ENCODE results near the gene ACYP2. TPM values are rescaled to one million over a fixed set of nuclear protein-coding genes. Genes with fewer than 3 reads are reported as not detected.

ACYP2 gene
- total RNA-seq, 1 donor from 2014 or later, result 11.8 TPM

- no peak for DNase-seq (ENCODE audit: low spot score in 2 of 2, unreplicated experiment in 2 of 2)
- peaks cover 8% of the 10 kb centered on the region for H3K9me3 Mint-ChIP-seq
- no peak for TF ChIP-seq CTCF (IDR thresholded peaks at IDR 0.05; ENCODE audit: unreplicated experiment)
- H3K4me3 Mint-ChIP-seq, result no peak overlapping the region
- no peak overlapping the region for H3K27ac Mint-ChIP-seq
- H3K27me3 Mint-ChIP-seq (ENCODE audit: low read depth), result no peaks in the 10 kb centered on the region
- no peaks in the 10 kb centered on the region for H3K4me1 Mint-ChIP-seq
- no peaks in the 10 kb centered on the region for H3K36me3 Mint-ChIP-seq
Measured at GRCh38 chr2:54076586-54076985, 38.8 kb upstream of the ACYP2 start.

DNA sequence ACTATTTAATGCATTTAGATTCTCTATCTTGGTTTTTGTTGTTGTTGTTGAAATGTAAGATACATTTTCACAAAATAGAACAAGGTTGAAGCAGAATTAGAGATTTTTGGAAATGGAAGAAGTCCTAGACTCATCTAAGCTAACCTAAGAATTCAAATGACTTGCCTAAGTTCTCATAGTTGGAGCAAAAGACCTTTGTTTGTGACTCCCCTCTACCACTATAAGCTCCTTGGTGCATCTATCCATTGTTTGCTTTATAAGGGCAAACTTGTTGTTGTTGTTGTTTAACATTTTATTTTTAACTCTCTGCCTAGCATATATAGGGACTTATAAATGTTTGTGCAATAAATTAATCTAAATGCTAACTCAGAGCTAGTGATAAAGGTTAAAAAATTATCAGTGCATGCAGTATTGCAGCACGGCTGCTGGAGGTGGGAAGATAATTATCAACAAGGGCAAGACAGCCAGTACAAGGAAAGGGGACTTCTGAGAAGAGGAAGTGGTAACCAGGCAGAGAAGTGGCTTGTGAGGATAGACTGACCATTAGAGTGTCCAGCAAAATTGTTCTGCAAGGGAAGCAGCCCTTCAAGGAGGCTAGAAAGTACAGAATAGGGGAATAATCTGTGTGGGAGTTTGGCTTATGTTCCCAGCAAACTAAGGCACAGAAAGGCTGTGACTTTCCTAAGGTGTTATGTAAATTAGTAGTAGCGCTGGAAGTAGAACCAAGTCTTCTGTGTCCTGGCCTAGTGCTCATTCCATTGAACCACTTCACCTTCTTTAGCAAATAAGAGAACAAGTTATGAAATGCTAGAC, 38.1 kb upstream of the ACYP2 start:
- no peak for DNase-seq (ENCODE audit: low spot score in 2 of 2, unreplicated experiment in 2 of 2)
- no peak overlapping the region for H3K4me3 Mint-ChIP-seq
- H3K4me1 Mint-ChIP-seq, result no peaks in the 10 kb centered on the region
- peaks cover 8% of the 10 kb centered on the region for H3K9me3 Mint-ChIP-seq
- H3K27ac Mint-ChIP-seq, result no peak overlapping the region
- no peak for TF ChIP-seq CTCF (IDR thresholded peaks at IDR 0.05; ENCODE audit: unreplicated experiment)
- no peaks in the 10 kb centered on the region for H3K27me3 Mint-ChIP-seq (ENCODE audit: low read depth)
- H3K36me3 Mint-ChIP-seq, result no peaks in the 10 kb centered on the region

DNA sequence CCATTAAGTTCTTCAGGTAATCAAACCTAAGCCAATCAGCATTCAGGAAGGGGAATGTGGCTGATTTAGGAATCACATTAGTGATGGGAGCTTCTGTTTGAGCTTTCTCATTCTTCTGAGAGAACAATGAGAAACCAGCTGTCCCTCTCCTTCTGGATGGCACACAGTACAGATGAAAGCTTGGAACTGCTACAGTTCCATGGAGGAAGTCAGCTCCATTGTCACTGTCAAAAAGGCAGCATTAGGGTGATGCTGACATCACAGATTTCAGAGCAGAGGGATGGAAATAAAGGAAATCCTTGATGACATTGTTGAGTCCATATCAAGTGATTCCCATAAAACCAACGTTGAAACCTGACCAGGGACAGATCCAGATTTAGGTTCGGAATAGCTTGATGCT, 36.1 kb upstream of the ACYP2 start:
- no peak for DNase-seq (ENCODE audit: low spot score in 2 of 2, unreplicated experiment in 2 of 2)

DNA sequence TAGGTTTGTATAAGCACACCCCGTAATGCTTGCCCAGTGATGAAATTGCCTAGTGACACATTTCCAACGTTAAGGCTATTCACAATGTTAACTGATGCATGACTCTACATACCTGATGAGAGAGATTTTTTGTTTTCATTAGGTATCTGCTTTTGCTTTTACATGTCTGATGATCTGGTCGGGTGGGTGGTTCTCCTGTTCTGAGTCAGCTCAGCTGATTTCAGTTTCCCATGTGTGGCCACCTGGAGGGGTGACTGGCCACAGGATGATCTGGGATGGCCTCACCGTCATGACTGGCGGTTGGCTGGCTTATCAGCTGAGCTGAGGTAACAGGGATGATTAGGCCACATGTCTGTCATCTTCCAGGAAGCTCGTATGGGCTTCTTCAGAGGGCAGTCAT, 33.8 kb upstream of the ACYP2 start:
- peaks cover 3% of the 10 kb centered on the region for H3K9me3 Mint-ChIP-seq
- no peaks in the 10 kb centered on the region for H3K4me1 Mint-ChIP-seq
- DNase-seq (ENCODE audit: low spot score in 2 of 2, unreplicated experiment in 2 of 2), result no peak
- no peak overlapping the region for H3K27ac Mint-ChIP-seq
- no peak overlapping the region for H3K4me3 Mint-ChIP-seq
- no peak for TF ChIP-seq CTCF (IDR thresholded peaks at IDR 0.05; ENCODE audit: unreplicated experiment)
- no peaks in the 10 kb centered on the region for H3K36me3 Mint-ChIP-seq
- no peaks in the 10 kb centered on the region for H3K27me3 Mint-ChIP-seq (ENCODE audit: low read depth)

More for the DNA sequence above, 36.1 kb upstream of the ACYP2 start:
- no peak for TF ChIP-seq CTCF (IDR thresholded peaks at IDR 0.05; ENCODE audit: unreplicated experiment)
- H3K4me1 Mint-ChIP-seq, result no peaks in the 10 kb centered on the region
- no peaks in the 10 kb centered on the region for H3K36me3 Mint-ChIP-seq
- no peak overlapping the region for H3K4me3 Mint-ChIP-seq
- no peaks in the 10 kb centered on the region for H3K27me3 Mint-ChIP-seq (ENCODE audit: low read depth)
- peaks cover 3% of the 10 kb centered on the region for H3K9me3 Mint-ChIP-seq
- H3K27ac Mint-ChIP-seq, result no peak overlapping the region

DNA sequence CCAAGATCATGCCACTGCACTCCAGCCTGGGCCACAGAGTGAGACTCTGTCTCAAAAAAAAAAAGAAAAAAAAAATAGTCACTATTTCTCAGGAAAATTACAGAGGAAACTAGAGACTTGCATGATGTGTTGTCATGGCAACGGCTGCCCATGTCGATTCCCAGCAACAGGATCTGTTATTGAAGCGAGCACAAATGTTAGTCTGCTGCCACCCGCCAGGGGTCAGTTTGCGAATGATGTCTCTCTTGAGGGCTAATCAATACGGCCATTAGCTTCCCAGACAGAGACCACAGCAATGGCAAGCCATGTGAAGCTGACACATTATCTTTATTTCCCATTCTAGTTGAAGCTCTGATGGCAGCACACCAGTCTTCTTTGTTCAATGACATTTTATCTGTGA, 32.4 kb upstream of the ACYP2 start:
- H3K27me3 Mint-ChIP-seq (ENCODE audit: low read depth), result no peaks in the 10 kb centered on the region
- H3K4me3 Mint-ChIP-seq, result no peak overlapping the region
- peaks cover 5% of the 10 kb centered on the region for H3K4me1 Mint-ChIP-seq
- no peaks in the 10 kb centered on the region for H3K36me3 Mint-ChIP-seq
- TF ChIP-seq CTCF (IDR thresholded peaks at IDR 0.05; ENCODE audit: unreplicated experiment), result no peak
- DNase-seq (ENCODE audit: low spot score in 2 of 2, unreplicated experiment in 2 of 2), result no peak
- peaks cover 3% of the 10 kb centered on the region for H3K9me3 Mint-ChIP-seq
- H3K27ac Mint-ChIP-seq, result no peak overlapping the region
